H1 (cell line): Measurements from ENCODE around the gene TAF10.

Source experiments
- CHD2 ChIP-seq: IDR thresholded peaks from 2 replicates; pipeline ENCODE4 v1.6.1; 2012; ENCODE audit warnings: low read length, improper control_type of control experiment
- CTCF ChIP-seq, 3 experiments: IDR thresholded peaks; 1 replicate in 2 of 3; 2 replicates in 1 of 3; pipeline versions ENCODE4 v1.5.1 to v1.6.1; 2011; ENCODE audit warnings: low read length in 3 of 3, mild to moderate bottlenecking in 3 of 3, inconsistent platforms in 2 of 3, low read depth in 1 of 3, moderate library complexity in 1 of 3; ENCODE audit not compliant: insufficient read depth in 1 of 3; ENCODE audit errors: control extremely low read depth in 1 of 3
- KDM1A ChIP-seq: fragments of 200-600, 300-600 bp; sonication (generic); IDR thresholded peaks from 2 replicates; pipeline ENCODE4 v1.7.1; 2016; ENCODE audit warnings: mild to moderate bottlenecking, low read length, borderline replicate concordance
- NANOG ChIP-seq: IDR thresholded peaks from 2 replicates; pipeline ENCODE4 v1.6.1; 2011; ENCODE audit warnings: low read length, low read depth, mild to moderate bottlenecking, inconsistent platforms; ENCODE audit not compliant: insufficient read depth, poor library complexity, severe bottlenecking
- RFX5 ChIP-seq: IDR thresholded peaks from 2 replicates; pipeline ENCODE4 v1.6.1; 2011; ENCODE audit warnings: low read depth, low read length, improper control_type of control experiment, borderline replicate concordance
- SP2 ChIP-seq: IDR thresholded peaks from 2 replicates; pipeline ENCODE4 v1.6.1; 2012; ENCODE audit warnings: mild to moderate bottlenecking, low read length, inconsistent platforms
- TAF1 ChIP-seq: IDR thresholded peaks from 2 replicates; pipeline ENCODE4 v1.6.1; 2011; ENCODE audit warnings: mild to moderate bottlenecking, low read depth, low read length

GRCh38 chr11:6660712-6661111, 48.7 kb upstream of the TAF10 start:
- TF ChIP-seq CHD2 (no peak), TAF1 (no peak), CTCF (IDR thresholded peaks at IDR 0.05; ENCODE audit: control extremely low read depth in 1 of 3, insufficient read depth in 1 of 3, low read depth in 1 of 3, low read length in 3 of 3) (no peak), SP2 (no peak), RFX5 (no peak), KDM1A (no peak), NANOG (no peak)
